ENCODE data around the gene STX5. TPM values are rescaled to one million over a fixed set of nuclear protein-coding genes. Genes with fewer than 3 reads are reported as not detected.

The STX5 gene
- total RNA-seq, 1 experiment from 2014 or later: 22.7 TPM

Other genes with a start within 250 kb of the STX5 start
- gene TUT1, start 240.5 kb downstream of the STX5 start, total RNA-seq (2014; rRNA removed; shearing (Covaris generic)): 8.8 and 9.1 TPM in 2 replicates
- gene MTA2, start 230.2 kb downstream of the STX5 start, total RNA-seq (2014; rRNA removed; shearing (Covaris generic)): 106 and 107 TPM in 2 replicates
- gene EML3, start 219.3 kb downstream of the STX5 start, total RNA-seq (2014; rRNA removed; shearing (Covaris generic)): 5.8 and 8.9 TPM in 2 replicates
- 0.46 and 0.51 TPM in 2 replicates for gene ROM1, start 218.8 kb downstream of the STX5 start, total RNA-seq (2014; rRNA removed; shearing (Covaris generic))
- gene B3GAT3, start 210.1 kb downstream of the STX5 start, total RNA-seq (2014; rRNA removed; shearing (Covaris generic)): 23.4 and 28.2 TPM in 2 replicates
- gene GANAB, start 185.4 kb downstream of the STX5 start, total RNA-seq (2014; rRNA removed; shearing (Covaris generic)): 209 and 210 TPM in 2 replicates
- gene INTS5, start 178.7 kb downstream of the STX5 start, total RNA-seq (2014; rRNA removed; shearing (Covaris generic)): 20.1 and 20.3 TPM in 2 replicates
- 62.6 and 65.0 TPM in 2 replicates for gene C11orf98, start 166.8 kb downstream of the STX5 start, total RNA-seq (2014; rRNA removed; shearing (Covaris generic))
- gene CSKMT, start 166.7 kb downstream of the STX5 start, total RNA-seq (2014; rRNA removed; shearing (Covaris generic)): 8.5 and 10.4 TPM in 2 replicates
- gene UQCC3, start 160.4 kb downstream of the STX5 start, total RNA-seq (2014; rRNA removed; shearing (Covaris generic)): 11.5 and 15.7 TPM in 2 replicates
- gene LBHD1, start 159.8 kb downstream of the STX5 start, total RNA-seq (2014; rRNA removed; shearing (Covaris generic)): 3.2 and 6.3 TPM in 2 replicates
- gene UBXN1, start 153.0 kb downstream of the STX5 start, total RNA-seq (2014; rRNA removed; shearing (Covaris generic)): 70.4 and 73.1 TPM in 2 replicates
- 0.55 and 0.73 TPM in 2 replicates for gene LRRN4CL, start 142.5 kb downstream of the STX5 start, total RNA-seq (2014; rRNA removed; shearing (Covaris generic))
- gene BSCL2, start 124.6 kb downstream of the STX5 start, total RNA-seq (2014; rRNA removed; shearing (Covaris generic)): 24.3 and 26.1 TPM in 2 replicates
- gene GNG3, start 124.4 kb downstream of the STX5 start, total RNA-seq (2014; rRNA removed; shearing (Covaris generic)): not detected in 2 replicates
- gene HNRNPUL2, start 104.6 kb downstream of the STX5 start, total RNA-seq (2014; rRNA removed; shearing (Covaris generic)): 16.7 and 21.2 TPM in 2 replicates
- 46.2 and 47.0 TPM in 2 replicates for gene TTC9C, start 103.6 kb downstream of the STX5 start, total RNA-seq (2014; rRNA removed; shearing (Covaris generic))
- 5.2 and 7.6 TPM in 2 replicates for gene ZBTB3, start 77.9 kb downstream of the STX5 start, total RNA-seq (2014; rRNA removed; shearing (Covaris generic))
- 74.1 and 88.0 TPM in 2 replicates for gene POLR2G, start 70.5 kb downstream of the STX5 start, total RNA-seq (2014; rRNA removed; shearing (Covaris generic))
- gene TAF6L, start 60.7 kb downstream of the STX5 start, total RNA-seq (2014; rRNA removed; shearing (Covaris generic)): 17.3 and 22.2 TPM in 2 replicates
- 27.6 and 31.9 TPM in 2 replicates for gene TMEM179B, start 44.6 kb downstream of the STX5 start, total RNA-seq (2014; rRNA removed; shearing (Covaris generic))
- 13.3 and 18.3 TPM in 2 replicates for gene TMEM223, start 40.0 kb downstream of the STX5 start, total RNA-seq (2014; rRNA removed; shearing (Covaris generic))
- 56.4 and 59.3 TPM in 2 replicates for gene NXF1, start 26.6 kb downstream of the STX5 start, total RNA-seq (2014; rRNA removed; shearing (Covaris generic))
- not detected in 2 replicates for gene TEX54, start 790 bp upstream of the STX5 start, total RNA-seq (2014; rRNA removed; shearing (Covaris generic))
- gene WDR74, start 7.5 kb upstream of the STX5 start, total RNA-seq (2014; rRNA removed; shearing (Covaris generic)): 46.7 and 50.4 TPM in 2 replicates
- 106 and 109 TPM in 2 replicates for gene SLC3A2, start 48.8 kb upstream of the STX5 start, total RNA-seq (2014; rRNA removed; shearing (Covaris generic))
- not detected in 2 replicates for gene CHRM1, start 89.3 kb upstream of the STX5 start, total RNA-seq (2014; rRNA removed; shearing (Covaris generic))
- gene SLC22A6, start 152.9 kb upstream of the STX5 start, total RNA-seq (2014; rRNA removed; shearing (Covaris generic)): not detected in 2 replicates
- gene SLC22A8, start 183.8 kb upstream of the STX5 start, total RNA-seq (2014; rRNA removed; shearing (Covaris generic)): not detected in 2 replicates